Measurements from ENCODE around the gene B3GNT3.
"Not testable (repeated sequence)": the region's sequence is repeated elsewhere in the genome, so short reads cannot be mapped to it uniquely, and the experiment has no call there.

The B3GNT3 gene

DNA sequence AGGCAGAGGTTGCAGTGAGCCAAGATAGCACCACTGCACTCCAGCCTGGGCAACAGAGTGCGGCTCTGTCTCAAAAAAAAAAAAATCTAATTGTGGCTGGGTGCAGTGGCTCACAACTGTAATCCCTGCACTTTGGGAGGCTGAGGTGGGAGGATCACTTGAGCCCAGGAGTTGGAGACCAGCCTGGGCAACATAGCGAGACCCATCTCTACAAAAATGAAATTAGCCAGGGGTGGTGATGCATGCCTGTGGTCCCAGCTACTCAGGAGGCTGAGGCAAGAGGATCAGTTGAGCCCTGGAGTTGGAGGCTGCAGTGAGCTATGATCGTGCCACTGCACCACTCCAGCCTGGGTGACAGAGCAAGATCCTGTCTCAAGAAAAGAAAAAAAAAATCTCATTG is 3.7 kb downstream of the B3GNT3 start:
- DNase-seq = not testable (repeated sequence)

DNA sequence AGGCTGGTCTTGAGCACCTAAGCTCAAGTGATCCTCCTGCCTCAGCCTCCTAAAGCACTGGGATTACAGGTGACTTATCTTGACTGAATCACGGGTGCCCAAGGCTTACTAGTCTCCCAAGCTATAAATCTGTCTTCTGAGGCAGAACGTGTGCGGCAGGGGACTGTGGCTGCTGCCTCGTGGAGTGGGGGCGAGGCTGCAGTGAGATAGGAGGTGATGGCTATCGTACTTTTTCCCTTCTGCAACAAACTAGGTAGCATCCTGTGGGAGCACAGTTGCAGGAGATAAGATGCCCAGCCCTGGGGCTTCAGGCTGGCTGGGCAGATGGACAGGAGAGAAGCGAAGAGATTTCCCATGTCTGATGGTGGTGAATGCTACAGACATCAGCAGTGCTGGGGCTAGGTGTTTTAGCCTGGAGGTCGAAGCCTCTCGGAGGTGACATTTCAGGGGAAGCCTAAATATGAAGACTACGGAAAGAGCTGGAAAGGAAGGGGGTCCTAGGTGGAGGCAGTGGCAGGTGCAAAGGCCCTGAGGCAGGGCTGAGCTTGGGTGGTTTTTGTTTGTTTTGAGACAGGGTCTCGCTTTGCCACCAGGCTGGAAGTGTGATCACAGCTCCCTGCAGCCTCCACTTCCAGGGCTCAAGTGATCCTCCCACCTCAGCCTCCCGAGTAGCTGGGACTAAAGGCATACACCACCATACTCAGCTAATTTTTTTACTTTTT is 7.4 kb downstream of the B3GNT3 start:
- no peak for DNase-seq

DNA sequence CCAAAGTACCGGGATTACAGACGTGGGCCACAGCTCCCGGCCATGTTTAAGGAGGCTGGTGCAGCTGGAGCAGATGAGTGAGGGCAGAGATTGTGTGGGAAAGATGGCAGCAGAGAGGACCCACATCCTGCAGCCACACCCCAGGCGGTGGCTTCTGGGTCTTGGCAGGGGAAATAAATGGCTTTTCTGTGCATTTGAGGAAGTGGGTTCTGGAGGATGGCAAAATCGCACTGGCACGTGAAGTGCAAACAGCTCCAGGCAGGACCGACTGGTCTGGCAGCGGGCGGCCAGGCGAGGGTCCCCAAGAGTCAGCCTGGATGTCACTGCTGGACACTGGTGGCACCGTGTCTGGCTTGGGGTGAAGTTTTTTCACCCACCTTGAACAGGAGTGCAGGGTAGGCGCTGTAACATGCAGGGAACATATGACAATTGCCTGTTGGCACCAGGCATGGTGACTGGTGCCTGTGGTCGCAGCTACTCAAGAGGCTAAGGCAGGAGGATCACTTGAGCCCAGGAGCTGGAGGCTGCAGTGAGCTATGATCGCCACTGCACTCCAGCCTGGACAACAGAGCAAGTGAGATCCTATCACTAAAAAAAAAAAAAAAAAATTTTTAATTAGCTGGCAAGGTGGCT is 8.4 kb downstream of the B3GNT3 start:
- no peak for DNase-seq

DNA sequence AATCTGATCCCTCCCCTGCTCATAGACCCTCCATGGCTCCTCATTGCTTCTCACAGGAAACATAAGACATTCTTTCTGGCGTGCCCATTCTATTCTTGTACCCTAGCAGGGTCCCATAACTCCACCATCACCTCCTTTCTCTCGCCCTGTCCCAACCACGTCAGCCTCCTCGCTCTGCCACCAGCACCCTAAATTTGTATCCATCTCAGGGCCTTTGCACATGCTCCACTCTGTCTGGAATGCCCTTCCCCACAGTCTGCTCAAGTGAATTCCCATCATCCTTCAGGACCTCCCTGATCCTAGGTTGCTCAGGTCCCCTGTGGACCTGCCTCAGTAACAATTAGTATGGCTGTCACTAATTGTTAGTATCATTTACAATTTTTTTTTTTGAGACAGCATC is 10.5 kb downstream of the B3GNT3 start:
- no peak for DNase-seq

DNA sequence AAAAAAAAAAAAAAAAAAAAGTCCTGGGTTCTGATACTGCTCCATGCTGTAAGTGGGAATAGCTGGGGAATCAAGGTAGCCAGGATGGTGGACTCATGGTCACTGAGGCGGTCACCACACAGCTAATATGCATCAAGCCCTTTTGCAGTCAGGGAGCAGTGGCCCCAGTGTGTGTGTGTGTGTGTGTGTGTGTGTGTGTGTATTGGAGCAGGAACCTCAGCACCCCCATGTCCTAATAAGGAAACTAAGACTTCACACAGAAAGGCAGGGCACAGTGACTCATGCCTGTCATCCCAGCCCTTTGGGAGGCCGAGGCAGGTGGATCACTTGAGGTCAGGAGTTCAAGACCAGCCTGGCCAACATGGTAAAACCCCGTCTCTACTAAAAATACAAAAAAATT is 12.0 kb downstream of the B3GNT3 start:
- DNase-seq = no peak

DNA sequence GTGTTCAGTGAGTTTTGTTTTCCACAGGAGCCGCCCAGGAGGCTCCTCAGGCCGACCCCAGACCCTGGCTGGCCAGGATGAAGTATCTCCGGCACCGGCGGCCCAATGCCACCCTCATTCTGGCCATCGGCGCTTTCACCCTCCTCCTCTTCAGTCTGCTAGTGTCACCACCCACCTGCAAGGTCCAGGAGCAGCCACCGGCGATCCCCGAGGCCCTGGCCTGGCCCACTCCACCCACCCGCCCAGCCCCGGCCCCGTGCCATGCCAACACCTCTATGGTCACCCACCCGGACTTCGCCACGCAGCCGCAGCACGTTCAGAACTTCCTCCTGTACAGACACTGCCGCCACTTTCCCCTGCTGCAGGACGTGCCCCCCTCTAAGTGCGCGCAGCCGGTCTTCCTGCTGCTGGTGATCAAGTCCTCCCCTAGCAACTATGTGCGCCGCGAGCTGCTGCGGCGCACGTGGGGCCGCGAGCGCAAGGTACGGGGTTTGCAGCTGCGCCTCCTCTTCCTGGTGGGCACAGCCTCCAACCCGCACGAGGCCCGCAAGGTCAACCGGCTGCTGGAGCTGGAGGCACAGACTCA is 12.9 kb downstream of the B3GNT3 start:
- DNase-seq = peak; percentile 70

DNA sequence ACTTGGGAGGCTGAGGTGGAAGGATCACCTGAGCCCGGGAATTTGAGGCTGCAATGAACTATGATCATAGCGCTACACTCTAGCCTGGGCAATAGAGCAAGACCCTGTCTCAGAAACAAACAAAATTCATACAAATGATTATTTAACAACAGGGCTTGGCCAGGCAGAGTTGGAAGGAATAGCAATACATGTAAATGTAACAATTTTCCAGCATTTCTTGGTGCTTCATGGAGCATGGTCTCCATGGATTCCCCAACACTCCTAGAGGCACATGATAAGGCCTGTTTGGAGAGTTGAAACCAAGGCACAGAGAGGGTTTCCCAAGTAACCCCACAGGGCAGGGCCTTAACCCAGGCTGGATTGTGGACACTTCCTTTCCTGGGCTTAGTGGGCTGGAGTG is 16.2 kb downstream of the B3GNT3 start:
- no peak for DNase-seq

DNA sequence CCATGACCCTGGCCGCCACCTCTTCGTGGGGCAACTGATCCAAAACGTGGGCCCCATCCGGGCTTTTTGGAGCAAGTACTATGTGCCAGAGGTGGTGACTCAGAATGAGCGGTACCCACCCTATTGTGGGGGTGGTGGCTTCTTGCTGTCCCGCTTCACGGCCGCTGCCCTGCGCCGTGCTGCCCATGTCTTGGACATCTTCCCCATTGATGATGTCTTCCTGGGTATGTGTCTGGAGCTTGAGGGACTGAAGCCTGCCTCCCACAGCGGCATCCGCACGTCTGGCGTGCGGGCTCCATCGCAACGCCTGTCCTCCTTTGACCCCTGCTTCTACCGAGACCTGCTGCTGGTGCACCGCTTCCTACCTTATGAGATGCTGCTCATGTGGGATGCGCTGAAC is 16.7 kb downstream of the B3GNT3 start:
- DNase-seq = no peak

DNA sequence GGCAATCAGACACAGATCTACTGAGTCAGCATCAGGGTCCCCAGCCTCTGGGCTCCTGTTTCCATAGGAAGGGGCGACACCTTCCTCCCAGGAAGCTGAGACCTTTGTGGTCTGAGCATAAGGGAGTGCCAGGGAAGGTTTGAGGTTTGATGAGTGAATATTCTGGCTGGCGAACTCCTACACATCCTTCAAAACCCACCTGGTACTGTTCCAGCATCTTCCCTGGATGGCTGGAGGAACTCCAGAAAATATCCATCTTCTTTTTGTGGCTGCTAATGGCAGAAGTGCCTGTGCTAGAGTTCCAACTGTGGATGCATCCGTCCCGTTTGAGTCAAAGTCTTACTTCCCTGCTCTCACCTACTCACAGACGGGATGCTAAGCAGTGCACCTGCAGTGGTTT is 17.2 kb downstream of the B3GNT3 start:
- DNase-seq = no peak

DNA sequence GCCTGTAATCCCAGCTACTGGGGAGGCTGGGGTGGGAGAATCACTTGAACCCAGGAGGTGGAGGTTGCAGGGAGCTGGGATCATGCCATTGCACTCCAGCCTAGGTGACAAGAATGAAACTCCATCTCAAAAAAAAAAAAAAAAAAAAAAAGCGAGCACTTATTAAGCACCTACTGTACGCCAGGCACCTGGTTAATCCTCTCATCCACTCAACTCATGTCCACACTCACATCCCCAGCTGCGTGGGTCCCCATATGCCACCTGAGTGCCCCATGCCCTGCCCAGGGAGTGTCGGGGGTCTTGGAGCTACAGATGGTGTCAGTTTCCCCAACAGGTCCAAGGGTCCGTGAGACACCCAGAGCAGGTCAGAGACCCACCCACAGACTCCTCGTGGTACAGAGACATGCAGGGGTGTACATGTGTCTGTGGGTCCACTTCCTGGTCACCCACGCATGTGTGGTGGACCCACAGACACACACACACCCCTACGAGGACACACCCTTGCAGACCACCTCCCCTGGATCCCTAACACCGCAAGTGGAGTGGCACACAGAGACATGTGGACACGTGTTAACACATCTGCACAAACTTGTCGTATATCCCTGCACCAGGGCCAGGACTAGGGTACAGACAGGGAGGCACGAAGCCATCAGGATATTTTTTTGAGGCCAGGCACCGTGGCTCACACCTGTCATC is 22.9 kb downstream of the B3GNT3 start:
- no peak for DNase-seq

DNA sequence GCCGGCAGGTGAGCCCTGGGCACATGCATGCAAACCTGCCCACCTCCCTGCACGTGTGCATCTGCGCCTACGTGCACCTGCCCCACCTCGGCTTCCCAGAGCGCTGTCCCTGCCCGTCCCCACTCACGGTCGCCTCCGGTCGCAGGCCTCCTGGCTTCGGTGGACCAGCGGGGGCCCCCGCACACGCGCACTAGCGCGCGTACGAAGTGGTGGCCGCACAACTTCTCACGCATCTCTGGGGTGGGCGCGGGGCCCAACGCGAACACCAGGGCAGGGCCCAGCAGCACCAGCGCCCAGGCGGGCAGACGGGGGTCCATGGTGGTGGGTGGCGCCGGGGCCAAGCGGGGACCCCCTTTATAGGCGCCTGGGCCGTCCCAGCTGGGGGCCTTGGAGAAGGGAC is 26.3 kb downstream of the B3GNT3 start, which contains the start of gene INSL3:
Gene INSL3, minus strand, starts transcription at position 330 of the 400 bp plus-strand sequence. Its CDS starts 13 bp downstream, at position 317.
- no peak for DNase-seq

DNA sequence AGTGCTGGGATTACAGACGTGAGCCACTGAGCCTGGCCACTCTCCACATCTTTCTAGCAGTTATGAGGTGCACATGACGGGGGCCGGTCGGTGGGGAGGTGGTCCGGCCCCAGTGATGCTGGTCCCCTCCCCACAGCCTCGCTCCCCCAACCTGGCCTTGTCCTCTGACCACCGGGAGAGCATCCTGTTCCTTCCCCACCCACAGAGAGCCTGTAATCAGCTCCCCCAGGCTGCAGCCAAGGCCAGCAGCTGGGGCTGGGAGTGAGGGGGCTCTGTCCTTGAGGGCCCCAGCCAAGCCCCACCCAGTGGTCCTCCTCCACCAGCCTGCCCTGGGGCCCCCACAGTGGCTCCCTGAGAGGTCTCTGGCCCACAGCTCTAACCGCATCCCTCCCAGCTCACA is 29.4 kb downstream of the B3GNT3 start:
- no peak for DNase-seq

DNA sequence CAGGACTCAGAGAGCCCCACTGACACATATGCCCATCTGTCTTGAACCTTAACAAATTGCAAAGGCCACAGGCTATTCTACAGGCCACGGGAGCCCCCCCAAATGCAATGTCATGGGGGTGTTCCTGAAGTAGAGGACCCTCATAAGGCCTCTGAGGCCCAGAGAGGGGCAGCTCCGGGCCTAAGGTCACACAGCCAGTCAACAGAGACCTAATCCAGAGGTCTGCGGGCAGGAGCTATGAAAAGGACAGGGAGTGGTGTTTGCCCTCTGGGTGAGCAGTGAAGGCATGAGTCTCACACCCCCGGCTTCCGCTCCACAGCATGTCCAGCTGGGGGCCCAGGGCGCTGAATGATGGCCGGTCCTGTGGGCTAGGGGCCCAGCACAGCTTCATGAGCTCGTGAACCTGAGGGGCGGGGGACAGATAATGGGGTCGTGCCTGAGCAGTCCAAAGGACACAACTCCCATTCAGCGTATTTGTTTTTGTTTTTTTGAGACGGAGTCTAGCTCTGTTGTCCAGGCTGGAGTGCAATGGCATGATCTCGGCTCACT is 31.6 kb downstream of the B3GNT3 start:
- DNase-seq = no peak

DNA sequence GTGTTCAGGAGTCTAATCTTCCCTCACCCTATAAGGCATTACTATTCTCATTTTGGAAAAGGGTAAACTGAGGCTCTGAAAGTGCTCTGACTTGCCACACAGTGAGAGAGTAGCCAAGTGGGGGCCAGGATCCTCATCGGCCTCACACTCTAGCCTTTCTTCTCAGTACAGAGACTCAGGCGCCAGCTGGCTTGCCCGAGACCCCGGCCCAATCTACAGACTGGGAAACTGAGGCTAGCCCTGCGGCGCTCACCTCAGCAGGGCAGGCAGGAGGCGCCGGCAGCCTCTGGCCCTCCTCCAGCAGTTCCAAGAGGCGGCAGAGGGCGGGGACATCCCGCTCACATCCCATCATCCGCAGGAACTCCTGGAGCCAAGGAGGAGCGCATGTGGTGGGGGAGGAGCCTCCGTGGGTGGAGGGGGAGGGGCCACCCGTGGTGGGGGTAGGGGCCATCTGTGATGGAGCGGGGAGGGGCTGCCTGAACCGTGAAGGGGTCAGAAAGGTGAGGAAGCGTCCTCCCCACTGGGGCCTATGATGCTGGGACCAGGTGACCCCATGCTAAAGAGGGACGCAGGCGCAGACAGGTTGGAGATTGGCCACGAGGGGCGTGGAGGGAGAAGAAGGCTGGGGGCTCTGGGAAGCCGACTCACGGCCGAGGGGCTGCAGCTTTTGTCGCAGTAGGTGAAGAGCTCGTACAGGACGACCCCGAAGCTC is 35.1 kb downstream of the B3GNT3 start:
- DNase-seq = no peak

DNA sequence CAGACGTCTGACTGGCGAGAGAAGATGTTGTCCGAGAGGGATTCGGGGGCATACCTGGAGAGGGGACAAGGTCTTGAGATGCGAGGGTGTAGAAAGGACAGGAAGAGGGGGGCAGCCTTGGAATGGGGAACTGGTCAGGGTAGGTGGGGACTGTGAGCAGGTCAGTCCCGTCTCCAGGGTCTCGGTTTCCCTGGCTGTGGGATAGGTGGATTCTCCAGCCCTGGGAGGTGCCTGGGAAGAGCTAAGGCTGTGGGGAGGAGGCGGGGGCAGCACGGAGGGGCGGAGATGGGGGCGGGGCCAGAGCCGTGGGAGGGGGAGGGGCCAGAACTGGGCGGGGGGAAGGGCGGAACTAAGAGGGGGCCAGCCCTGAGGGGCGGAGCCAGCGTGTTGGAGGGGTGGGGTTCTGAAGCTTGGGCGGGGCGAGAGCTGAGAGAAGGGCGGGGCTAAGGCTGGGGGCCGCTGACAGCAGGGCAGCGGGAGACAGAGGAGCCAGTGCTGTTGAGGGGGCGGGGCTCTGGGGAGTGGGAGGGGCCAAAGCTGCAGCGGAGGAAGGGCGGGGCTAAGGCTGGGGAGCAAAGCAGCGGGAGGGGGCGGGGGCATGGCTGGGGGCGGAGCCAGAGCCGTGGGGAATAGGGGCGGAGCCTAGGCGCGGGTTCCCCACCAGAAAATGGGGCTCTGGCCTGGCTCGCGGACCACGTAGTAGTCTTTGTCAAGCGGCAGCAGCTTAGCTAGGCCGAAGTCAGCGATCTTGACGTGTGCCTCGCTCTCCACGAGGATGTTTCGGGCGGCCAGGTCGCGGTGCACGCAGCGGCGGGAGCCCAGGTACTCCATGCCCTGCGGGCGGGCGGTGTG is 35.9 kb downstream of the B3GNT3 start:
- DNase-seq = peak; percentile 75

DNA sequence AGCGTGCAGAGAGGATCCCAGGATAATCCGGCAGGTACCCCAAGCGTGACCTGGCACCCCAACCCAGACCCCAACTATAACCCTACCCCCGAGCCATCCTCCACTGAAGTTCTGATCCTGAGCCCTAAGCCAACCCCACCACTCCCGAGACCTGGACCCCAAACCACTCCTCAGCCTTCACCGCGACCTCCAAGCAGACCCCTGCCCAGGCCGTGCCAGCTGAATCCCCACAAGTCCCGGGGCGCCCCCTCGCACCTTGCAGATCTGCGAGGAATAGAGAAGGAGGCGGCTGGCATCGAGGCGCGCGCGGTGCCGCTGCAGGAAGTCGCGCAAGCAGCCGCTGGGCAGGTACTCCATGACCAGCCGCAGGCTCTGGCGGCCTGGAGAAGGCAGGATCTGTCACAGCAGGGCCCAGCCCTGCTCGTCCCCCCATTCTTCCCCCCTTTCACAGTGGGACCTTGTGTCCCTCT is 36.5 kb downstream of the B3GNT3 start:
- no peak for DNase-seq

DNA sequence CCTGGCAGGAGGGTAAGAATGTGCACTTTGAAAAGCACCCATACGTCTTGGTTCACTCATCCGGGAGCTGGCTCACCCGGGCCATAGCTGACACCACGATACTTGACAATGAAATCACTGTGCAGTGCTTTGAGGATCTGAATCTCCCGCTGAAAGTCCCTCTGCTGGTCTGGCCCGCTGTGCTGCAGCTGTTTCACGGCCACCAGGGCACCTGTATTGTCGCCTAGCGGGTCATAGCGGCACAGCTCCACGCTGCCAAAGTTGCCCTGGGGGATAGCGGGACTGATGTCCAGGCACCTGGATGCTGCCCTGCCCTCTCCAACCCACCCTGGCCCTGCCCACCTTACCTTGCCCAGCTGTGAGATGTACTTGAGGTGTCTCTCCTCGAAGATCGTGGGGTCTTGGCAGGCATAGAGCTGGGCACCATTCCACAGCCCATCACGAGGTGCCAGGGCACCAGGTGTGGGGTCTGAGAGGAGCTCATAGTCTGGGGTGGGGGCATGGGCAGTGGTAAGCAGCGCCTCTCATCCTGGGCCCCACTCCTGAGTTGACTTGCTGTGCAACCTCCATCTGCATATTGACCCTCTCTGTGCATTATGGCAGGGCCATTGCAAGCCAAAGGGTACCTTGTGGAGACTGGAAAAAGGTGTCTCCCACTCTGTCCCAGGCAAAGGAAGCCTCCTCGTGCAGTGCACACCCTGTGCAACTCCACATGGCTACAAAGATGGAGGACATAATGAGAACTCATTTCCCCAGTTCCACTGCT is 37.7 kb downstream of the B3GNT3 start:
- no peak for DNase-seq

DNA sequence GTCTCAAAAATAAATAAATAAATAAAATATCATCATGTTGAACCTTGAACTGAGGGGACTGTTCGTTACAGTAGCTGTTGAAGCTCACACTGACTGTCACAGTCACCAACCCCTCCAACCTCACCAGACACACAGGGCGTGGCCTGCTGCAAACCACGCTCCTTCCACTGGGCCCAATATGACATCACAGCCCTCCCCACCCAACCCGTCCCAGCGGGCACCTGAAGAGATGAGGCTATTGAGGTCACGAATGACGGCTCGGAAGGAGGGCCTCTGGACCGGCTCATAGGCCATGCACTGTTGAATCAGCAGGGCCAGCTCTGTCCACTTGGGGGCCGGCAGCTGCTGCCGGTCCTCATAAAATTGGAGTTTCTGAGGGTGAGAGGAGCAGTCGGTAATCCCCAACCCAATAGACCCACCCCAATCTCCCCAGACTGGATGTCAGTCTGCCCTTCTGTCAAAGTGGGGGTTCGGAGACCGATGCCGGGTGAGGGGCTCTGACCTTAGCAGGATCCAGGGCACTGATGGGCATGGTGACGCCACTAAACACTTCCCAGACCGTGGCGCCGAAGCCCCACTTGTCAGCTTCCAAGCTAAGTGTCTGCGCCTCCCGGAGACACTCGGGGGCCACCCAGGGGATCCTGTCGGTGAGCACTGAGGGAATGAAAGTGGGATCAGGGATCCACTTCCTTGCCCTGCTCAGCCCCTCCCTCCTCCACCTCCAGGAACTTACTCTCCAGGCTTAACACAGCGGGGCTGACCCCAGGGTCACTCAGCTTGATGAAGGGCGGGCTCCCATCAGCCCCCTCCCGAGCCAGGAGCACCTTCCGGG is 39.6 kb downstream of the B3GNT3 start:
- no peak for DNase-seq

DNA sequence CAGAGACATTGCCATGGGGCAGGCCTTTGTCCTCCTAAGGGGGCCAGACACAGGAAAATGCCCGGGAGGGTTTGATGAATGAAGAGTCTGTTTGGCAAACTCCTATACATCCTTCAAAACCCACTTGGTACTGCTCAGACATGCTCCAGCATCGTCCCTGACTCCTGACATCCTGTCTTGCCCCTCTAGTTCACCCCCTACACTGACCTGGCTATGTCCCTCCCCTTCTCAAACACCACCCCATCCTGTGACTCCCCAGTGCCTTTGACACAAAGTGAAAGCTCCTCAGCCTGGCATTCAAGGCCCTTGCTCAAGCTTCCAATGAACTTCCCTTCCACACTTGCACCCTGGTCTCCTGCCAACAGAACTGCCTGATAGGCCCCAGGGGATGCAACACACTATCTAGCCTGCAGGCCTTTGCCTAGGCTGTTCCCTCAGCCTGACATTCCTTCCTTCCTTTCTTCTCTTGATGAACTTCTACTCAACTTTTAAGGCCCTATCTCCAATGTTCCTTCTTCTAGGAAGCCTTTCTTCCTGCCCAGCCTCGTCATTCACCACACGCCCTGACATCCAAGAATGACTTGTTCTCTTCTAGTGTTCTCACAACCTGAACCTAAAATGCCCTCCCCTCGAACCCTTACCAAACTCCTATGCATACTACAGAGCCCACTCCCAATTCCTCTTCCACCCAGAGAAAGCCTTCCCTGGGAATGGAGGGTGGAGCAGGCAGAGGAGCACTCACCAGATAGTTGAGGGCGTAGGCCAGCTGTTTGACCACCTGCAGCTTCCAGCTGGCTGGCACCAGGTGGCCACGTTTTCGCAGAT is 40.5 kb downstream of the B3GNT3 start:
- DNase-seq = no peak

Measured in activated CD8-positive, alpha-beta memory T cell treated with anti-CD3 and anti-CD28 coated beads for 24 hours (primary cell).